Measurements from ENCODE around the gene RAB27A. TPM values are rescaled to one million over a fixed set of nuclear protein-coding genes. Genes with fewer than 3 reads are reported as not detected.

The RAB27A gene
- total and polyA plus RNA-seq, 2 donors (not counting 3 experiments of a cell fraction or from before 2014, with no cell fraction given), result 7.3 to 30.9 TPM

GRCh38 chr15:55197362-55197705 is 92.3 kb downstream of the RAB27A start:
- FAIRE-seq (no peak), DNase-seq (ENCODE audit: low read depth, low spot score) (no peak)
- dilution Hi-C loops (cut with MboI; ENCODE audit: extremely low pct_ligation_motif_present, low sequenced_read_pairs), result no loop called here
- no peak for TF ChIP-seq EZH2 (IDR thresholded peaks at IDR 0.05; ENCODE audit: borderline replicate concordance, low read depth, low read length, severe bottlenecking)
- TF ChIP-seq GATA2 (IDR thresholded peaks at IDR 0.05; ENCODE audit: insufficient read depth, insufficient read length, low read depth, low read length), result no peak
- no peak for TF ChIP-seq FOS (IDR thresholded peaks at IDR 0.05; ENCODE audit: borderline replicate concordance, insufficient read depth, low read length)
- Histone ChIP-seq H2AFZ (ENCODE audit: low read depth, low read length) (peak overlapping the region; percentile 83), H3K4me1 (ENCODE audit: control insufficient read depth, extremely low read depth, insufficient read depth, low read length) (peaks cover 16% of the 10 kb centered on the region), H3K27me3 (ENCODE audit: control insufficient read depth in 2 of 2, insufficient read depth in 2 of 2, low read length in 2 of 2) (no peaks in the 10 kb centered on the region), H3K36me3 (ENCODE audit: control insufficient read depth in 2 of 2, extremely low read depth in 1 of 2, insufficient read depth in 2 of 2, low read length in 2 of 2) (no peaks in the 10 kb centered on the region), H3K79me2 (ENCODE audit: control insufficient read depth, insufficient read depth, low read length) (peaks cover 42% of the 10 kb centered on the region), H3K27ac (ENCODE audit: insufficient read depth, low read depth, low read length) (peak overlapping the region; percentile 40), H3K4me2 (ENCODE audit: insufficient read depth, low read length) (peak overlapping the region; percentile 80), H3K4me3 (replicated peaks in 1 of 3; ENCODE audit: insufficient read depth in 1 of 3, low read depth in 1 of 3, low read length in 3 of 3) (peak overlapping the region; percentile 23 to 97 (median 97)), H3K9me3 (replicated peaks; ENCODE audit: control insufficient read depth, insufficient read depth, low read length) (no peaks in the 10 kb centered on the region), H4K20me1 (replicated peaks; ENCODE audit: control insufficient read depth, extremely low read depth, insufficient read depth, low read length) (no peaks in the 10 kb centered on the region), H3K9me1 (replicated peaks; ENCODE audit: control insufficient read depth, extremely low read depth, insufficient read depth, low read length) (no peaks in the 10 kb centered on the region), H3K9ac (replicated peaks; ENCODE audit: extremely low read depth, insufficient read depth, low read length) (peak overlapping the region; percentile 67)
- CTCF ChIA-PET, result interaction anchor here (0.5 to 2.4 kb wide), 9 partner anchors 10 to 394 kb away, joined by 3 to 12 read pairs (median 7); partner anchors contain the start of genes CCPG1 and PIERCE2
- POLR2A ChIA-PET, result interaction anchor here (0.6 to 1.1 kb wide), 2 partner anchors 10 to 242 kb away, joined by 3 read pairs; no protein-coding TSS in a partner anchor
- no TSS peak for BruUV-seq (replicated peaks)
- intact Hi-C loops (cut with micrococcal nuclease), result loop anchor here (1.0 kb wide), 1 partner anchor 211 kb away; the partner anchor contains the start of genes CCPG1 and PIERCE2

GRCh38 chr15:55196458-55197361 is 92.9 kb downstream of the RAB27A start, which contains the start of gene RSL24D1:
TSS of gene RSL24D1 (minus strand) at chr15:55196941. CDS start at chr15:55196890, 51 bp downstream.
- FAIRE-seq, result peak; percentile 97
- dilution Hi-C loops (cut with MboI; ENCODE audit: extremely low pct_ligation_motif_present, low sequenced_read_pairs) (no loop called here), intact Hi-C loops (cut with micrococcal nuclease) (loop anchor here (1.0 kb wide), 1 partner anchor 212 kb away; the partner anchor contains the start of genes CCPG1 and PIERCE2)
- Histone ChIP-seq H3K36me3 (ENCODE audit: control insufficient read depth in 2 of 2, extremely low read depth in 1 of 2, insufficient read depth in 2 of 2, low read length in 2 of 2) (peaks cover 0 to 4% of the 10 kb centered on the region in 2 experiments), H2AFZ (ENCODE audit: low read depth, low read length) (peak within 1 kb of the TSS; percentile 83), H3K9me1 (replicated peaks; ENCODE audit: control insufficient read depth, extremely low read depth, insufficient read depth, low read length) (no peaks in the 10 kb centered on the region), H4K20me1 (replicated peaks; ENCODE audit: control insufficient read depth, extremely low read depth, insufficient read depth, low read length) (no peaks in the 10 kb centered on the region), H3K4me2 (ENCODE audit: insufficient read depth, low read length) (peak within 1 kb of the TSS; percentile 95), H3K27ac (ENCODE audit: insufficient read depth, low read depth, low read length) (peak within 1 kb of the TSS; percentile 89), H3K4me3 (replicated peaks in 1 of 3; ENCODE audit: insufficient read depth in 1 of 3, low read depth in 1 of 3, low read length in 3 of 3) (peak within 1 kb of the TSS; percentile 85 to 97 (median 97)), H3K79me2 (ENCODE audit: control insufficient read depth, insufficient read depth, low read length) (peaks cover 49% of the 10 kb centered on the region), H3K4me1 (ENCODE audit: control insufficient read depth, extremely low read depth, insufficient read depth, low read length) (peaks cover 16% of the 10 kb centered on the region), H3K9ac (replicated peaks; ENCODE audit: extremely low read depth, insufficient read depth, low read length) (peak within 1 kb of the TSS; percentile 95), H3K9me3 (replicated peaks; ENCODE audit: control insufficient read depth, insufficient read depth, low read length) (no peaks in the 10 kb centered on the region), H3K27me3 (ENCODE audit: control insufficient read depth in 2 of 2, insufficient read depth in 2 of 2, low read length in 2 of 2) (no peaks in the 10 kb centered on the region)
- peak; percentile 99 for DNase-seq (ENCODE audit: low read depth, low spot score)
- TF ChIP-seq MYC (IDR thresholded peaks at IDR 0.05; ENCODE audit: low read depth, low read length) (no peak), JUN (IDR thresholded peaks at IDR 0.05; ENCODE audit: borderline replicate concordance, insufficient read depth, insufficient read length, low read depth) (peak; percentile 71), POLR2AphosphoS5 (IDR thresholded peaks at IDR 0.05; ENCODE audit: insufficient read depth, low read depth, low read length) (peak; percentile 95), FOS (IDR thresholded peaks at IDR 0.05; ENCODE audit: borderline replicate concordance, insufficient read depth, low read length) (no peak), MAX (IDR thresholded peaks at IDR 0.05; ENCODE audit: insufficient read depth, insufficient read length) (peak; percentile 36), GATA2 (IDR thresholded peaks at IDR 0.05; ENCODE audit: insufficient read depth, insufficient read length, low read depth, low read length) (no peak), POLR2A (IDR thresholded peaks at IDR 0.05; ENCODE audit: low read depth, low read length) (peak; percentile 94), EZH2 (IDR thresholded peaks at IDR 0.05; ENCODE audit: borderline replicate concordance, low read depth, low read length, severe bottlenecking) (no peak)
- TF ChIP-seq, protein P1, sequence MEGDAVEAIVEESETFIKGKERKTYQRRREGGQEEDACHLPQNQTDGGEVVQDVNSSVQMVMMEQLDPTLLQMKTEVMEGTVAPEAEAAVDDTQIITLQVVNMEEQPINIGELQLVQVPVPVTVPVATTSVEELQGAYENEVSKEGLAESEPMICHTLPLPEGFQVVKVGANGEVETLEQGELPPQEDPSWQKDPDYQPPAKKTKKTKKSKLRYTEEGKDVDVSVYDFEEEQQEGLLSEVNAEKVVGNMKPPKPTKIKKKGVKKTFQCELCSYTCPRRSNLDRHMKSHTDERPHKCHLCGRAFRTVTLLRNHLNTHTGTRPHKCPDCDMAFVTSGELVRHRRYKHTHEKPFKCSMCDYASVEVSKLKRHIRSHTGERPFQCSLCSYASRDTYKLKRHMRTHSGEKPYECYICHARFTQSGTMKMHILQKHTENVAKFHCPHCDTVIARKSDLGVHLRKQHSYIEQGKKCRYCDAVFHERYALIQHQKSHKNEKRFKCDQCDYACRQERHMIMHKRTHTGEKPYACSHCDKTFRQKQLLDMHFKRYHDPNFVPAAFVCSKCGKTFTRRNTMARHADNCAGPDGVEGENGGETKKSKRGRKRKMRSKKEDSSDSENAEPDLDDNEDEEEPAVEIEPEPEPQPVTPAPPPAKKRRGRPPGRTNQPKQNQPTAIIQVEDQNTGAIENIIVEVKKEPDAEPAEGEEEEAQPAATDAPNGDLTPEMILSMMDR (IDR thresholded peaks at IDR 0.05; ENCODE audit: extremely low read depth in 1 of 2, insufficient read depth in 1 of 2, low read depth in 1 of 2, low read length in 2 of 2), result peak; percentile 9 to 38
- TSS peak; percentile 71 for BruUV-seq (replicated peaks)
- POLR2A ChIA-PET, result interaction anchor here (0.6 to 1.1 kb wide), 3 partner anchors 9 to 242 kb away, joined by 3 read pairs; no protein-coding TSS in a partner anchor
- CTCF ChIA-PET, result interaction anchor here (0.5 to 2.4 kb wide), 10 partner anchors 10 to 394 kb away, joined by 3 to 12 read pairs (median 6); partner anchors contain the start of genes CCPG1 and PIERCE2
